ENCODE results near the gene MCTP1. TPM values are rescaled to one million over a fixed set of nuclear protein-coding genes. Genes with fewer than 3 reads are reported as not detected.

Gene MCTP1
- polyA plus RNA-seq, 3 donors, result 34.4 to 72.9 (median 55.5) TPM

- no peaks in the 10 kb centered on the region for H3K4me1 Mint-ChIP-seq
- H3K9me3 Mint-ChIP-seq, result peaks cover 0 to 8% (median 2%) of the 10 kb centered on the region in 7 donors
These were observed 173.8 kb downstream of the MCTP1 start for GRCh38 chr5:95111141-95111540.

GRCh38 chr5:95110118-95110517 lies 174.8 kb downstream of the MCTP1 start:
- Histone ChIP-seq H4K20me1 (ENCODE audit: insufficient read depth, low read length) (no peaks in the 10 kb centered on the region), H3K27ac (ENCODE audit: low read depth in 1 of 2, low read length in 2 of 2) (no peak overlapping the region), H3K9me3 (replicated peaks in 1 of 2; ENCODE audit: control insufficient read depth in 1 of 2, insufficient read depth in 1 of 2, low read length in 2 of 2) (no peaks in the 10 kb centered on the region), H3K4me2 (replicated peaks; ENCODE audit: extremely low read depth, low read length, poor library complexity, severe bottlenecking) (no peak overlapping the region), H3K4me3 (replicated peaks in 1 of 3; ENCODE audit: low read depth in 2 of 3, low read length in 3 of 3) (no peak overlapping the region), H3K36me3 (replicated peaks in 1 of 2; ENCODE audit: control insufficient read depth in 1 of 2, insufficient read depth in 2 of 2, low read length in 2 of 2) (no peaks in the 10 kb centered on the region), H3K4me1 (ENCODE audit: control insufficient read depth in 1 of 2, insufficient read depth in 2 of 2, low read length in 2 of 2) (no peaks in the 10 kb centered on the region), H2AFZ (ENCODE audit: insufficient read depth, low read depth, low read length, poor library complexity, severe bottlenecking) (no peak overlapping the region), H3K9ac (ENCODE audit: insufficient read depth, low read length, poor library complexity, severe bottlenecking) (no peak overlapping the region), H3K79me2 (ENCODE audit: insufficient read depth, low read length) (no peaks in the 10 kb centered on the region), H3K27me3 (ENCODE audit: control insufficient read depth in 2 of 2, insufficient read depth in 2 of 2, low read length in 2 of 2) (no peaks in the 10 kb centered on the region)
- H3K27me3 Mint-ChIP-seq (ENCODE audit: low read depth in 3 of 3), result no peaks in the 10 kb centered on the region
- intact Hi-C loops (cut with micrococcal nuclease), result no loop called here
- TF ChIP-seq CTCF (IDR thresholded peaks at IDR 0.05), result no peak
- H3K27ac Mint-ChIP-seq, result no peak overlapping the region
- no peak overlapping the region for H3K4me3 Mint-ChIP-seq
- peak in 1 of 3 donors; percentile 19 for DNase-seq
- H3K4me1 Mint-ChIP-seq, result no peaks in the 10 kb centered on the region
- peaks cover 0 to 3% (median 0%) of the 10 kb centered on the region in 7 donors for H3K9me3 Mint-ChIP-seq
- no CpG with 5 or more reads among the region's 1 CpG for WGBS (ENCODE audit: insufficient coverage)
- H3K36me3 Mint-ChIP-seq, result no peaks in the 10 kb centered on the region

More at GRCh38 chr5:95111141-95111540, 173.8 kb downstream of the MCTP1 start:
- no peaks in the 10 kb centered on the region for H3K4me1 ChIP-seq (ENCODE audit: control insufficient read depth in 1 of 2, insufficient read depth in 2 of 2, low read length in 2 of 2)
- H2AFZ ChIP-seq (ENCODE audit: insufficient read depth, low read depth, low read length, poor library complexity, severe bottlenecking), result no peak overlapping the region
- Mint-ChIP-seq H3K27me3 (ENCODE audit: low read depth in 3 of 3) (peaks cover 0 to 1% (median 0%) of the 10 kb centered on the region in 3 donors), H3K36me3 (no peaks in the 10 kb centered on the region), H3K4me3 (no peak overlapping the region), H3K27ac (no peak overlapping the region)
- no peaks in the 10 kb centered on the region for H3K36me3 ChIP-seq (replicated peaks in 1 of 2; ENCODE audit: control insufficient read depth in 1 of 2, insufficient read depth in 2 of 2, low read length in 2 of 2)
- no peaks in the 10 kb centered on the region for H3K27me3 ChIP-seq (ENCODE audit: control insufficient read depth in 2 of 2, insufficient read depth in 2 of 2, low read length in 2 of 2)
- no peaks in the 10 kb centered on the region for H4K20me1 ChIP-seq (ENCODE audit: insufficient read depth, low read length)
- H3K9ac ChIP-seq (ENCODE audit: insufficient read depth, low read length, poor library complexity, severe bottlenecking), result no peak overlapping the region
- H3K27ac ChIP-seq (ENCODE audit: low read depth in 1 of 2, low read length in 2 of 2), result no peak overlapping the region
- TF ChIP-seq CTCF (IDR thresholded peaks at IDR 0.05), result no peak
- no peaks in the 10 kb centered on the region for H3K79me2 ChIP-seq (ENCODE audit: insufficient read depth, low read length)
- intact Hi-C loops (cut with micrococcal nuclease), result no loop called here
- no peak overlapping the region for H3K4me3 ChIP-seq (replicated peaks in 1 of 3; ENCODE audit: low read depth in 2 of 3, low read length in 3 of 3)
- H3K9me3 ChIP-seq (replicated peaks in 1 of 2; ENCODE audit: control insufficient read depth in 1 of 2, insufficient read depth in 1 of 2, low read length in 2 of 2), result no peaks in the 10 kb centered on the region
- H3K4me2 ChIP-seq (replicated peaks; ENCODE audit: extremely low read depth, low read length, poor library complexity, severe bottlenecking), result no peak overlapping the region
- DNase-seq, result no peak
